Stimulated activated CD4-positive, alpha-beta T cell treated with anti-CD3 and anti-CD28 coated beads, Interleukin-1b, Interleukin-23, amount 100 ng/mL, for 24 hours (primary cell): ENCODE results near the gene PDGFC.

ENCODE experiments used
- DNase-seq, 4 experiments: peaks; one replicate each; pipeline ENCODE4 v3.0.0-alpha.2; 2020; ENCODE audit warnings: low read depth in 4 of 4, low spot score in 1 of 4

Gene PDGFC

DNA sequence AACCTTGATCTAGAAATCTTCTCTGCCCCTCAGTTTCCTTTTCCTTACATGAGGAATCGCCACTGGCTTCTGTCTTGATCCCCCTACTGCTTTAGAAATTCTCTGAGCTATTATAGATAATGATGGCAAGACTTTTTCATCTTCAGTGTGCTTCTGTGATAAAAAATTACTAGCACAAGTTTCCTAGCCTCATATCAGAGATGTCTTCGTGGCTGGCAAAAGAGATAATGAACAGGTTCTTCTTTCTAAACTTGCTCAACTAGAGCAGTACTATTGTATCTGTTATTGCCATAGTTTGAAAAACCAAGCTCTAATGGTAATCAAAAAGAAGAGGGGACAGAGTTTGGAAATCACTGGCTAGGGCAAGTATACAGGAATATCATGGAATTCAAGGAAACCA, 4.1 kb upstream of the PDGFC start:
- no peak for DNase-seq

DNA sequence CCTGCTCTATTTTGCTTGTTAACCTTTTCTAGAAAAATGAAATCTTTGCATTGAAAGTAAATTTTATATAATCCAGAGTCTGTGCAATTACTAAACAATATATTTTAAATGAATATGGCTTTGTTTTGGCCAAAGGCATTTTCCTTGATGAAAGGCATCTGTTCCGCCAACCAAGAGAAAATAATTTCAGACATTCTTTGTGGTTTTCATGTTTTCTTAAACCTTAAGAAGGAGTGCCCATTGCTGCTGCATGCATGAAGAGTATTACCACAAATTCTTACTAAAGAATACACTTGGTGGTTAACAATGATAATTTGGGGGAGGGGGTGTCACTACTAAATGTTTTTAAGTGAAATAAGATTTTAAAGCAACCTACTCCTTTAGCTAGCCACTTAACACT, 2.7 kb upstream of the PDGFC start:
- no peak for DNase-seq

DNA sequence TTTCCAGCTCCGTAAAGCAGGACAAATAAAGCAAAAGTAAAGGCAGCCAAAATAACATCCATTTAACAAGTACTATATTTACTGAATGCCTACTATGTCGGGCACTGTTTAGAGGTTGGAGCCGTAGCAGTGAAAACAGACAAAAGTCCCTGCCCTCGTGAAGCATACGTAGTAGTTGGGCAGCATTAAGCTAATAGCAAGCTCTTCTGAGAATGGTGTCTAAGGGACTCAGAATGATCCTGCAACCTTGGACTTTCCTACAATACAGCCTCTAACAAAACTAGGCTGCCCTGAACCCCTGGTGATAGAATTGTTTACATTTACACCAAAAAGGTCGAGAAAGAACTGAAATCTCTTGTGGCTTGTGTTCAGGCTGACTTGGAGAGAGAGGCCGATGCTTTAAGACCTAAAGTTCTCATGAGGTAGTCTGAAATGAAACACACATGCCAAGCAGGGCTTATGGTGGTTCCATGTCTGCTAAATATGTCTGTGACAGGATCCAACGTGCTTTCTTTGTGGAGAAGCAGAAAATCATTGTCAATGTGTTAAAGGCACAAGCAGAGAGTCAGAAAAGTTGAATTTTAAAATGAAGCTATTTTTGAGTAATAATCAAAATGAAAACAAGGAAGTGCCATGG, 898 bp upstream of the PDGFC start:
- DNase-seq: no peak

DNA sequence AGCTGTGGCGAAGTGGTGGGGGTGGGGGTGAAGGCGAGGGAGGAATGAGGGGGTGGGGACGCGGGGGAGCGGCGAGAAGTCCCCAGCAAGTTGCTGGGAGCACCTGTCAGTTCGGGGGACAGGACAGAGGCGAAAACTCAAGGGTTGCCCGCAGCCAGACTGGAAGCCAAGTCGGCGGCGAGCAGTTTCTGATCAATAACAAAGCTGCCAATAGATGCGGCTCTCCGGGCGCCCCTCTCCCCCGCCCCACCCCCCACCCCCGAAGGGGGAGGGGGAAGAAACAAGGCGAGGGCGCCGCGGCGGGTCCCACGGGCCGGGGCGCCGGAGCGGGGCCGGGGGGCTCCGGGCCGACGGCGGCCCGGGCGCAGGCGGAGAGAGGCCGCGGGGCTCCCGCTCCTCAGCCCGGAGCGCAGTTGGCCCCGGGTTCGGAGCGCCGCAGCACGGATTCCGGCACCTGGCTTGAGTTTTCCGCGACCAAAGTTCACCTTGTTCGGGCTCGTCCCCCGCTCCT, 379 bp downstream of the PDGFC start:
- no peak for DNase-seq

DNA sequence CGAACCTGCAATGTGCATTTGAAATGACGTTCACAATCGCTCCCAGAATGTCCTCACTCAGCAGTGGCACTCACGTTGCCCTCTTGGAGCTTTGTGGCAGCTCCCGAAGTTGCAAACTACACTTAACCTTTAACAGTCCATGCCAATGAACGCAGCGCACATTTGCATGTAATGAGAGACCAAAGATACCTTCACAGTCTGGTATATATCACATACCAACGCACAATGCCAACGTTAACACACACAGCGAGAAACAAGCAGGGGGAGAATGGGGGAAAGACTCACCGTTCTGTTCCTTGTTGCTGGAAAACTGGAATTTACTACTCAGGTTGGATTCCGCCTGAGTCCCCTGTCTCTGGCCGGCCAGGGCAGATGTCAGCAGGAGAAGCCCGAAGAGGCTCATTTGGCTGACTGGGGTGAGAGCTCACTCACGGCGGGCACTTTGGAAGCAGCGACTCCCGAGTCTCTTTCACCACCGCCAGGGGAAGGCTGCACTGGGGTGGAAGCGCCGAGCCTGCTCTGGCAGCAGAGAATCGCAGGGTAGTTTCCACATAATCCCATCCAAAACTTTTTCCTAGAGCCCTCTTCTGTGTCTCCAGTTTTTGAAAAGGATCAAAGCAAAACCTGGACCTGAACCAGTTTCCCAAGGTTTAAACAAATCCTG, 966 bp downstream of the PDGFC start:
- DNase-seq: no peak

DNA sequence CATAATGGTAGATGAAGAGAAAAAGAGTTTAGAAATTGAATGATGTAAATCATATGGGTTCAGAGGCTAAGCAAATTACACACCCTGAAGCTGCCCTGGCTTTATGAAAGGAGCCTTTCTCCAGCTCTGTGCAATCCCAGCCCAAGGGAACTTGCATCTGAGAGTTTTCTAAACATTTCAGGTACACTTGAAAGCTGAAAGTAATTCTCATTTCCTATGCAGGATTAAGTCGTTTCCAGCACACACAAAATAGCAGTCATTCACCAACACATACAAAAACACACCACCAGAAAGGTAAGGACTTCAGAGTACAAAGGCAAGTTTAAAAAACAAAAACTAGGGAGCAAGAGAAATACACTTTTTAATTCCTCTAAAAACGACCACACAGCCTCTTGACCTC, 1.7 kb downstream of the PDGFC start:
- DNase-seq: no peak

DNA sequence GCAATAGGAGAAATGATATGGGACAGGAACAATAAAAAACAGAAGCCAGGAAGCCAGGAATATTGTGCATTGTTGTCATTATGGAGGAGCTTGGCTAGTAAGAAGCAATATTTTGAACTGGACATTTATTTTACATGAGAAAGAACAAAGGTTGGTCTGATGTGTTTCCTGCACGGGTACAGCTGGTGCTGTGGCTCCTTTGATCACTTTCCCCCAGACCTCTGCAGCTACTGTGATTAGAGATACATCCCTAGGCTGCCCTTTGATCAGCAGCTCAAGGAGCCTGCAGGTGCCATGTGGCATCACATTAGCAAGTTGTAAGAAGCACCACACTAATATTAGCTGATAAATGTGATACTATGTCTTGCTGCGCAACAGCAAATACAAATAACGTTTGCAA, 2.5 kb downstream of the PDGFC start:
- no peak for DNase-seq

DNA sequence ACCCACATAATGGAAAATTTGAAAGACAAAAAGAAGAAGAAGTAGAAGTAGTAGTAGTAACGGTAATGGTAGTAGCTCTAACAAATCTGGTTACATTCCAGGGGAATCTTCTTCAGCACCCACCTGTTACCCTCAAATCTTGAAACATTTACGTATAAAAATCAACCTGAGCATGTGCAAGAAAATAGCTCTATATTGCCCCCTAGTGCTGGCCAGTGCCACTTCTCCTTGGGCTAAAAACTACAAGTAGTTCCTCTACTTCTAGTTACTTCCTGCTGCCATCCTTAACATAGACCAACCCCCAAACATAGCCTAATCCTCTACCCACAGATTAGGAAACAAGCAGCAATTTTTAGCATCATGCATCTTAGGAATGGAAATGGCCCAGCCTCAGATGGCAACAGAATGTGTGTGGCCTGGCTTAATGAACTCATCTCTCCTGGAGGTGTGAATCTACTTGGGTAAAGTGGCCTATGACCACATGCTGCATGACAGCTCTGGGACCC, 3.1 kb downstream of the PDGFC start:
- no peak for DNase-seq

DNA sequence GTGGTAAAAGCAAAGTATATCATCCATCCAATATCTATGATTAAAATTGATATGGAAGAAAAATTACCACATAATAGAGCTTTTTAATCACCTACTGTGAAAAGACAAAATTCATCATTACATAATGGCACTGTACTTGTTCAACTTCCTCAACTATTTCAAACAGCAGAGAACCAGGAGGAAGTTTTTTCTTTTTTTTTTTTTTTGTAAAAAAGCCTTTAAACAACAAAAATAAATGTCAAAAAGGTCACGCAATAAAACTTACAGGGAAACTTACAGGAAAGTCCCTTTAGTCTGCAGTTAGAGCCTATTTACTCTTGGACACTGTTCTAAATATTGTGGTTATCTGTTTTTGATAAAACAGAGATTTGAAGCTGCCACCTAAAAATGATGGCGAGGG, 4.8 kb downstream of the PDGFC start:
- no peak for DNase-seq

DNA sequence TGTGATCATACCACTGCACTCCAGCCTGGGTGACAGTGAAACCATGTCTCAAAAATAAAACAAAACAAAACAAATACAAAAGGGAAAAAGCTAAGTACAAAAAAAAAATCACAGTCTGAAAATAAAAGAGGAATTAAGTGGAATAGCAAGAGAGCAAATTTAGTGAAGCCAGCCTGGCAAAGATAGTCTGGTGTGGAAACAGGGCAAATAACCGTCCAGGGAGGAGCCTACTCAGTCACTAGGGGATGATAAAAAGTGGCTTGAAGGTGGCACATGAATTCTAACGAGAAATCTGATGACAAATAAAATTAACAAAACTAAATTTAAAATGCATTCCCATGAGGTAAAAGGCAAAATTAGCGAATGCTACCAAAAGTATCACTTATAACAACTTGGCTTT, 8.2 kb downstream of the PDGFC start:
- no peak for DNase-seq

DNA sequence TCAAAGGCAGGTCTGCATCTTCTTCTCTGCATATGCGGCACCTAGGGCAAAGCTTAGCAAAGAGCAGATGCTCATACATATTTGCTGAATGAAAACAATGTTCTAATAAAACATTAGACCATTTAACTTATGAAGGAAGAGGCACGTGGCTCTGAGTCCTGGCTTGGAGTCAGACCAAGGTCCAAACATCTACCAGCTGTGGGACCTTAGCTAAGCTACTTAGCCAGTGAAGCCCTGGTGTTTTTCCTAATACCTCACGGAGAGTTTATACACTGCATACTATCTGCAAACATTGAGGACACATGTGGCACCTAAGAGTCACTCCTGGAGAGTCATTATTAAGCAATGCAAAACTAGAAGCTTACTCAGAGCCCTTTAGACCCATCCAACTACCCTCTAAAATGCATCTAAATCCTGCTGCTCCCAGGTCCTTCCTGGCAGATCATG, 9.0 kb downstream of the PDGFC start:
- no peak for DNase-seq

DNA sequence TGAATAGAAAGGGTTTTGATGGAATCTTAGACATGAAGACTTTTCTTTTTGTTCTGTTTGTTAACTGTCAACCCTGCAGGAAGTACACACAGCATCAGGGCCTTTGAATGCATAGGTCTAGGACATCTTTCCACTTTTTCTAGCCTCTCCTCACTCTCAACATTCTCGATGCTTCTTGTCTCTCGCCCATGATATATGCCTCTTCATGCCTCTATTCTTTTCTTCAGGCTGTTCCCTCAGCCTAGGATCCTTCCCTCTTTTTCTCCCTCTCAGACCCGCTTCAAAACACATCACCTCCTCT, 9.6 kb downstream of the PDGFC start:
- no peak for DNase-seq

DNA sequence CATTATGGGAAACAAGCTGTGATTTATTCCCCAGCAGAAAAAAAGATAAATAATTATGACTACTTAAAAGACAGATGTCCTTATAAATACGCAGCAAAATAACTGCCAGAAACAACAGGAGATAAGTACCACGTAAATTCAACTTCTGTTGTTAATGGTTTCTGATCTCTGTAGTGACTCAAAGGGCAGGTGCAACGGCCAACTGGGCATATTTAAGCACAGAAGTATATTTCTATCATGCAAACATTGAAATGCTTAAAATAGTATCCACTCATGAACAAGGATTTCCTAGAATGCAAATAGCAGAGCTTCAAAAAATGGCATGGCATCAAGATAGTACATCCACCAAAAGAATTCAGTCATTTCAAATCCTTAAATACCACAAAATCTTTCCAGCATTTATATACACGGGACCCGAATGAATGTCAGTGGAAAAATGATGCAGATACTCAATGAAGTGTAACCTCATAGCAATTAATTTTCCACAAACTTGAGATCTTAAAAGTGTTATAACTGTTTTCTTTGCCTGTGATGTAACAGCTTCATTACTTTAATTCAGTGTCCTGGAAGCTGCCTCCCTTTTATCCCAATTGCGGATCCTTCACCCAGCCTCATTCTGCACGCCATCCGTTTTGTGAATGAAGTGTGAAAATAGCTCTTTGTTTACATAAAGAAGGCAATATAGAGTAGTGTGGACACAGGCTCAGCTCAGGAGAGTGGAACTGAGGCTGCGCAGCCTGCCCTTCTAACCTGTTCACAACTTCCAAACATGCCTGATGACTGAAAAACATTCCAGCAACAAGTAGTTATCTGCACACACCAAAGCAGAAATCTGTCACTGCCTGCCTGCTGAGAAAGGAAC, 10.2 kb downstream of the PDGFC start:
- no peak for DNase-seq

DNA sequence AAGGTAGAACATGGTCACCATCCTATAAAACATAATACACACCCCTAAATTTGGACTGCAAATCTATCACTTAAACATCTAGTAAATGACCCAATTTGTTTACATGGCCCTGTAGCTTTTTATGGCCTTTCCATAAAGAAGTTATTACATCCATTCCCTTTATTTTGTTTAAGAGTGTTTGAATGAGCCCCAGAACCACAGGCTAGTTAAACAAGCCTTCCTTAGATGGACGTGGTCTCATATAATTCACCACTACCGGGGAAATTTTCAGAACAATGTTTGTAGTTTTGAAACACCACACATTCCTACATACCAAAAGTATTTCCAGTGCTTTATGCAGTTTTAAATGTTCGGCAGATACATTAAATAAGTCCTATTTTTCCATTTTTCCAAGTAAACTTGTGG, 12.3 kb downstream of the PDGFC start:
- DNase-seq: no peak

DNA sequence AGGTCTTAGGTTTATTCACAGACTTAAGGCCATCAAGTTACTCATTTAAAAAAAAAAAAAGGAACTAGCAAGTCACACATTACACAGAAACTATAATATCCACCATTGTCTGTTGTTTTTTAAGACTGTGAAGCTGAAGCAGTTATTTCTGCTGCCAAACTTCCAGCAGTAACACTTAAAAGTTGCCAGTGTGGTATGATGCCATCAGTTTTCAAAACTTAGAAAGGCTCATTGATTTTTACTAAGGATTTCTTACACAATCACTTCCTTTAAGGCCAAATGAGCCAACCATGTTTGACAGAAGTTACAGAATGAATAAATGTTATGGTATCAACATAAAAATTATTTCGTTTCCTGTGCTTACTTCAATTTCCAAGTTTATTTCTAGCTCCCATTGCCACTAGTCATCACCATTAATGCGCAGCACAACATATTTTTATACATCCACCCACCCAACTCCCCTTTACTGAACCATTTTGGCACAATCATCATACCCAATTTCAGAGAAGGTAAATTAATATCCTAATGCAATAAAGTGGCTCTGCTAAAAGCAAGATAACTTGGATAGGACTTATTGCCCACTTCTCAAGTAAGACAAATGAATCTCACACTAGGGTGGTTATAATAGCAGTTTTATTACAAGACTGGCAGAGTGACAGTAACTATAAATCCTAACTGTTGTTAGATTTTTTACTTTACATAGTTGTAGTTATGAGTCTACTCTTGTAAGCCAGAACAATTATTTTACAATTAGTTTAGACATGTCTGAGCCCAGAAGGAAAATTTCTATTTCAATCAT, 13.1 kb downstream of the PDGFC start:
- no peak for DNase-seq

DNA sequence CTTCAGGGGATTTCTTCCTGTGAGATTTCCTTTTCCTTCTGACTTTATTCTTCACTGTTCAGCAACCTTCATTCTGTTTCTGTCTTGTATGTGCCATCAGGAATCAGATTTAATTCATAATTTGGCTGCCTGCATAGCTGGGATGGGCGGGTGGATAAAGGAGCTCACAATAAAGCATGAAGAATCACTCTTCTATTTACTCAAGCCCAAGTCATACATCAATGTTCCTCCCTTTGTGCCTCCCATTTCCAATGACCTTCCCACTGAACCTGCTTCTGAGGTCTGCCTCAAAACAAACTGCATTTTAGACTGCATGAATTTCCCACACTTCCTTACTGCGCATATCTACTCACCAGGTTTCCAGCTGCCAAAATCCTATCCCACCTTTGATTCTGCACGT, 14.0 kb downstream of the PDGFC start:
- DNase-seq: no peak

DNA sequence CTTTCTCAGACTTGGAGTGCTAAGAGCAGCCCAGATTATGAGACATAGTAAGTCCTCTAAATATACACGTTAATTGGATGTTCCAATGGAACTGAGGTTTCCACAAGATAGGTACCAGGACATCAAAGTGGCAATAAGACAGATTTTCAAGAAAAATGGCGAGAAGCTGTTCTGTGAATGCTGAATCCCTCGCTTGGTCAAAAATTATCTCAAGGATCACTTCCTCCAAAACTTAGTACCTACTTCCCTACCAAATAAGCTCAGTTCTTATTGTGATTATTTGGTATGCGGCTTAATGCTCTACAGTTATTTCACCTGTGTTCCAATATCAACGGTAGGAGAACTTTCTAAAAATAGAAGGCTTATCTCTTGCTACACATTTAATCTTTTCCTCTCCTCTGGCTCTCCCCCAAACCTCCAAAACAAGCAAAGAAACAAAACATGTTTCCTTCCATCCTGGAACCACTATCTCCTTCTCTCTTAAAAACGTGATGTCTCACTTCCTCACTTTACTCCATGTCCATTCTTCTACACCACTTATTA, 14.7 kb downstream of the PDGFC start:
- DNase-seq: no peak

DNA sequence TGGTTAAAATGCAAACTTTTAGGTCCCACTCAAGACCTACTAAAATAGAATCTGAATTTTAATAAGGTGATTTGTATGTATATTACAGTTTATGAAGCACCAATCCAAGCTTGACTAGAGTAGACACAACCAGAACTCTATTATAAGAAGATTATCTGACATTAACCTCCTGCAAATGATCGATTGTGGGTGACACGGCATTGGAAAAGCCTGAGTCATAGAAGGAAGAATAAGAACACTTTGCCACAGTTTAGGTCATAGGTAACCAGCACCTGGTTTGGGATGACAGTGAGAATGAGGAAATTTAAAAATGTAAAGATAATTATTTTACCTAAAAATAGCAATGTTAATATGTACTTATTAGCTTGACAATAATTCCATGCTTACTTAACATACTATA, 15.2 kb downstream of the PDGFC start:
- no peak for DNase-seq

DNA sequence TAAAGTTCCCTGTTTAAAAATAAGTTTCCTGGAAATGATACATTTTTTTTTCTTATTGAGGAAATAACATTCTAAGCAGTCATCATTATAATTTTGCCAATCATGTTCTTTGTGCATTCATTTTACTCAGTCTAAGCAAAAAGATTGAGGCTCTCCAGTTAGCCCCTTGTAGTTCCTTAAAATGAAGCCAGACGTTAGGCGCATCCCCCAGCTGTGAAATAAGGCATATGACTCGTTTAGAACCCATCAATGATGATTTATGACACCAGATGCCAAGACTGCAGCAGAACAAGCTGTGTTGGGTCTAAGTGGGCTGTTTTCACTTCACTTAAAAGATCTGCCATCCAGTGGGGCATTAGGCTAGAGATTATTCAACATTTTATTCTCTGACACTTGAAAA, 17.0 kb downstream of the PDGFC start:
- no peak for DNase-seq

DNA sequence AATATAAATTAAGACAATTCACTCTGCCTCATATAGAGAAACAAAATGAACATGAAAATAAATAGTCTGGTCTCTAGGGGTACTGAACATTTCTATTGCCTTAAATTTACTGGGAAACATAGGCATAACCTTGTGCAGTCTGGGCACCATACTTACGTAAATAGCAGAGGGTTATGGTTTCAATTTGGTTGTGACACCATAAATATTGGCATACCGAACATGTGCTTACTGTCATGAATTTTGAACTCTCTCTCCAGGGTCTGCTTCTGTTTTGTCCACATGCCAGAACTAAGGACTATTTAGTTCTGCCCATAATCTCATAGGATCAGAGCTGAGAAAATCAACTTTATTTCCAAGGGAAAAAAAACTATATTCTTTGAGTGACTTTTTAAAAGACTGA, 17.6 kb downstream of the PDGFC start:
- no peak for DNase-seq

DNA sequence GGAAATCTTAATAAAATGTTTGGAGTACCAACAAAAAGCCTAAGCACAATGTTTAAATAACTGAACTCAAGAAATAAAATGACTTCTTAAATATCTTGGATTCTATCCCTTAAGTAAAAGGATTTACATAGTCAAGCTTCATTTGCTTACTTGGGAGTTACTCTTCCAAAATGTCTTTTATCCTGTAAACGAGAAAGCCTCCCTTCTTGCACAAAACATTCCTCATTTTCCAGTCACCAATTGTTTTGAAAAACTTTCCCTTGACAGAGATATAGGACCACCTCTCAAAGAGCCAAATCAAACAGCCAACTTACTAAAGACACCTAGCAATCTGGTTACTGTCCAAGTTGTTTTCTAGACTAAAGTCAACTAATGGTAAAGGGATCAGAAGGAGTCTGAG, 18.6 kb downstream of the PDGFC start:
- no peak for DNase-seq
